KOPT-K1 (cell line): ENCODE results near the gene NOP9.

ENCODE experiments used
- H3K27ac ChIP-seq: fragments of 200-600 bp; sonication (generic); 2 replicates; pipeline ENCODE4 v1.5.1; 2016; ENCODE audit warnings: antibody characterized with exemption, mild to moderate bottlenecking, low read depth, low read length; ENCODE audit not compliant: poor library complexity, severe bottlenecking
- H3K36me3 ChIP-seq: fragments of 200-600 bp; sonication (generic); 2 replicates; pipeline ENCODE4 v1.5.1; 2017; ENCODE audit warnings: antibody characterized with exemption, mild to moderate bottlenecking, low read length, moderate library complexity; ENCODE audit not compliant: insufficient read depth
- H3K9me3 ChIP-seq: fragments of 200-600 bp; sonication (generic); 2 replicates; pipeline ENCODE4 v1.5.1; 2017; ENCODE audit warnings: antibody characterized with exemption, low read length, mild to moderate bottlenecking; ENCODE audit not compliant: insufficient read depth, poor library complexity, severe bottlenecking

Gene NOP9

DNA sequence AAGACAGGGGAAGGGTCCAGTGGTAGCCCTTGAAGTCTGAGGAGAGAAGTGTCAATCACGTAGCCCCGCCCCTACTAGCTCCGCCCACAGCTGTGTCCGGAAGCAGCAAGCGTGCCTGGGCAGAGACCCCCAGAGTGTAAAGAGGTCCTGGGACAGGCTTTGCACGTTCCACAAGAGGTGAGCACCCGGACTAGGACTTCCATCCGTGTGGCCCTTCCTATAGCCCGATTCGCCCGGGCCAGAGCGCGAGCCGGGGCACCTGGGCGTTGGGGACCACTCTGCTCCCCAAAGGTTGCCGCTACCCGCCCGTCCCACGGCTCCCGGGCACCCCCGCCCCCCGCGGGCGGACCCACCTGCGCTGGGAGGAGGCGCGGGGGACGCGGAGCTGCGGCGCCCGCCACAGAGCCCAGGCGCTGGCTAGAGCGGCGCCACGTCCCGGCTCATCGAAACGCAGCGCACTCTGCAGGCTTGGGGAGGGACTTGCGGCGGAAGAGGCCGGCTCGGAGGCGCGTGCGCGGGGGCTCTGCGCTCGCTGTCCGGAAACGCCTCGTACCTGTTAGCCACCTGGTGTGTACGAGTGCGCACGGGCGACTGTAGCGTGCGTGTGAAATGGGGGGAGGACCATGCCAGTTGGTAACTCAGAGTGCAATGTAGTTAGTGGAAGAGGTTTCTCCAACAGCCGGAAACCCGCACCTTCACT is 28.4 kb upstream of the NOP9 start, which contains the start of gene RABGGTA:
RABGGTA (minus strand) TSS at position 464 of the 700 bp plus-strand sequence. CDS start 482 bp downstream, outside the sequence.
- Histone ChIP-seq H3K36me3 (peaks cover 16% of the 10 kb centered on the region; the same call in 1 of the 2 replicates), H3K27ac (peak within 1 kb of the TSS; percentile 77), H3K9me3 (no peaks in the 10 kb centered on the region)

DNA sequence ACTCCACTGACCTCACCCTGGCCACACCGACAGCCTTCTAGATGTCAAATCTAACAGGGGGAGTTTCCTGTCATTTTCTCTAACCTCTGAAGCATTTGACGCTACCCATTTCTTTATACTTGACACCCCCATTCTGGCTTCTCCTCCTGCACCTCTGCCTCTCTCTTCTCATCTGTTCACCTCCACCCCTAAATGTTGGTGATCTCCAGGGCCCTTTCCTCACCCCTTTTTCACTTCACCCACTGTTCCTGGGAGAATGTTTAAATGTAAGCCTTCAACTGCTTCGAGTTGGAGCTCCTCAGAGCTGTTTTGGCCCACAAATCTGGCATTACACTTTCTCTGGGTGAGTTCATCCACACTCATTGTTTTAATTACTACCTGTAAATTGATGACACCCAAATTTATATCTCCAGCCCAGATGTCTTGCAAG is 27.8 kb upstream of the NOP9 start:
- peaks cover 10% of the 10 kb centered on the region; the same call in 1 of the 2 replicates for H3K36me3 ChIP-seq
- peak overlapping the region; percentile 77 for H3K27ac ChIP-seq
- no peaks in the 10 kb centered on the region for H3K9me3 ChIP-seq

DNA sequence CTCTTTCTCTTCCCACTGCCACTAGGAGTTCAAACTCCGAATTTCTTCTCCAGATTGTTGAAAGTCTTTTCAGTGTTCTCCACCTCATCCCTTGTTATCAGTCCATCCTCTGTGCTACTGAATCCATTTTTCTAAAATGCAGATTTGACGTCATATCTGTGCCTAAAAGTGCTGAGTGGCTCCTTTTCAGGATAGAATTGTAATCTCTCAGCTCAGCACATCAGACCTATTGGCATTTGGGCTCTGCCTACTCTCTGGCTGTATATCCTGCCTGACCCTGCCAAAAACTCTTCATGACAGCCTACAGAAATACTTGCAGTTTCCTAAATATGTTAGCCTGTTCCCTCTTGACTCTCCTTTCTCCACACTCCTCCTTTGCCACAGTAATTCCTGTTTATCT is 27.2 kb upstream of the NOP9 start:
- H3K9me3 ChIP-seq, result no peaks in the 10 kb centered on the region
- H3K36me3 ChIP-seq, result peaks cover 4% of the 10 kb centered on the region; the same call in 1 of the 2 replicates
- no peak overlapping the region for H3K27ac ChIP-seq

DNA sequence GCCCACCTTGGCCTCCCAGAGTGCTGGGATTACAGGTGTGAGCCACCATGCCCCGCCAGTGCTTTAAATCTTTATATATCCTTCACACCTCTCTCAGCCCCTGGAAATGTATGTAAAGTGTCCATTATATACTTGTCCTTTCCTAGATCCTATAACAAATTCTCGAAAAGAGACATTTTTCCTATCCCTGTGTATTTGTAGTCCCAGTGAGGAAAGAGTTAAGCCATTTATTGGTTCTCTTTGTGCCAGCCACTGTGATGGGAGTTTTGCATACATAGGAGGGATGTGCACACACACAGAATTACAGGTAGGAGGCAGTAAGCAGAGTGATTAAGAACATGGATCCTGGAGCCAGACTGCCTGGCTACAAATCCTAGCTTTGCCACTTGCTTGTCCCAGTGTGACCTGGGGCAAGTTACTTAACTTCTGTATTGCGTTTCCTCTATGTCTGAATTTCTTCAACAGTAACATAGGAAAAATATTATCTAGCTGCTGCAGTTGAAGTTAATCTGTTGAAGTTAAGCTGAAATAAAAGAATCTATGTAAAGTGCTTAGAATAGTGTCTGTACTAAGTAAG is 26.1 kb upstream of the NOP9 start:
- Histone ChIP-seq H3K27ac (no peak overlapping the region), H3K36me3 (no peaks in the 10 kb centered on the region), H3K9me3 (no peaks in the 10 kb centered on the region)

DNA sequence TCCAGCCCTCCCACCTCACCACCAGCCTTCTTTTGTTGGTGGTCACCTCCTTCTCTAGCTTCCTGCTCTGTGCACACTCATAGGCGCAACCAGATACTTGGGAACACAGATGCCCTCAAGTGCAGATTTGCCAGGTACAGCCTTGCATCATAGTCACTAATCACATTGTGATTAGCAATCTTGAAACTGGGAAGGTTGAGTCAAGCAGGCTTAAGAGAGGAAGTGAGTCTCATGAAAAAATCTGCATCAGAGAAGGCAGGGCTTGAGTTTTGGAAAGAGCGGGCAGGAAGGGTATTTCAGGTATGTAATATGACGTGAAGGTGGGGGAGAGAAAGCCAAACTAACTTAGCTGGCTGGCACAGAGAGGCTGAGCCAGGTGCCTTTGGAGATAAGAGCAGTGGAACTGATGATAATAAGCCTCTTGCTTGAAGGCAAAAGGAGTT is 25.5 kb upstream of the NOP9 start:
- H3K9me3 ChIP-seq, result no peaks in the 10 kb centered on the region
- no peaks in the 10 kb centered on the region for H3K36me3 ChIP-seq
- H3K27ac ChIP-seq, result no peak overlapping the region

DNA sequence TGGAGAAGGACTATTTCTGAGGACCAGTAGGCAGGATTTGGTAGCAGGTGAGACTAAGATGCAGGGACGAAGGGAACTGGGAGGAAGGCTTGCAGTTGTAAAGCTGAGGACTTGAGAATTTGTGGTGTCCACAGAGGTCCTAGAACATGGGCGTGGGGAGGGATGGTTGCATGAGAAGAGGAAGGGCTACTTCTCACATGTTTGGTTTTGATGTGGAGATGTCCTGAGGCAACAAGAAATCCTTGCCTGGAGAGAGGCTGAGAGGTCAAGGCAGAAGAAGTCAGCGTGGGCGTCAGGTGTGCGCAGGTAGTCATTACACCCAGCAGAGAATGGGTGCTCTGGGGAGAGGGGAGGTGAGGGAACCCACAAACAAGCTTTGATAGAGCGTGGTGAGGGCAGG is 22.6 kb upstream of the NOP9 start:
- H3K9me3 ChIP-seq, result no peaks in the 10 kb centered on the region
- no peaks in the 10 kb centered on the region for H3K36me3 ChIP-seq
- H3K27ac ChIP-seq, result no peak overlapping the region

DNA sequence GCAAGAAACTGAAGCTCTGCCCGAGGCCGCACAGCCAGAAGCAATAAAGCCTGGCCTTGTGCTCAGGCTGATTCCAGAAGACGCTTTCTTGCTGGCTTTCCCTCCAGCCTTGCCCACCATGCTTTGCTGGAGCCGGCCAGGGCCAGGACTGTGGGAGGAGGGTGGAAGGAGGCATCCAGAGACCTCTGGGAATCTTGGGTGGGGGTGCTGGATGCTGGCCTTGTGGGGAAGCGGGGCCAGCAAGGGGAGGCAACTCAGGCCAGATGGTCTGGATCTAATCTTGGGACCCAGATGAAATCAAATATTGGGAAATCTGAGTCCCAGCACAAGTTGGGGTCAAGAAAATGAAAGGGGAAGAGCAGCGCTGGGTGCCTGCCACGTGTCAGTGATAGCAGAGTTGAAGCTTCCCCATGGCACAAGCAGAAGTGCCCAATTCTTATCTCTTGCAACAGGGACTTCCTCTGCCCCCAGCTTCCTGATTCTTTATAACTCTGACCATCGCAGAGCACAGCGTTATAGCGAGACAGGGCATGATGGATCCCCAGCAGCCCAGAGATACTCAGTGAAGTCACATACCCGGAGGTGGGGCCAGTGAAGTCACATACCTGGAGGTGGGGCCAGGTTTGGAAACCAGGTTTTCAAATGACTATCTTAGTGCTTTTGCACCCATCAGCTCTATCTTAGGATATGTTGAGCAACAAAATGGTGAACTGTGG is 21.9 kb upstream of the NOP9 start:
- H3K36me3 ChIP-seq, result no peaks in the 10 kb centered on the region
- H3K27ac ChIP-seq, result no peak overlapping the region
- no peaks in the 10 kb centered on the region for H3K9me3 ChIP-seq

DNA sequence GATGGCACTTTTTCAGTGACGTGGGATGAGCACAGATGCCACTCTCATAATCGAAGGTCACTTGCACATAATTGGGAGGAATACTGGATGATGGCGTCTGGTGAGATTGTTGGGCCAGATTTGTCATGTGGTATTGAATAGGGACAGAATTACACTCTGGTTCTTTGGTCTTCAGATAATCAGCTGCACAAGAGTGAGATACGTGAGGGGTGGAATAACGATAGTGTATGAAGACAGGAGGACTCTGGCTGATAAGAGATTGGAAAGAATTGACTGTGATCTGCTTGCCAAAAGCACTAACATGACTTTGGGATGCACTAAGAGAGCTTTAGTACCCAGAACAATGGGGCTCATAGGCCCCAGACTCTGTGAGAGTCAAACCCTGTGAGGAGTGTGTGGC is 21.2 kb upstream of the NOP9 start:
- Histone ChIP-seq H3K27ac (no peak overlapping the region), H3K36me3 (no peaks in the 10 kb centered on the region), H3K9me3 (no peaks in the 10 kb centered on the region)

DNA sequence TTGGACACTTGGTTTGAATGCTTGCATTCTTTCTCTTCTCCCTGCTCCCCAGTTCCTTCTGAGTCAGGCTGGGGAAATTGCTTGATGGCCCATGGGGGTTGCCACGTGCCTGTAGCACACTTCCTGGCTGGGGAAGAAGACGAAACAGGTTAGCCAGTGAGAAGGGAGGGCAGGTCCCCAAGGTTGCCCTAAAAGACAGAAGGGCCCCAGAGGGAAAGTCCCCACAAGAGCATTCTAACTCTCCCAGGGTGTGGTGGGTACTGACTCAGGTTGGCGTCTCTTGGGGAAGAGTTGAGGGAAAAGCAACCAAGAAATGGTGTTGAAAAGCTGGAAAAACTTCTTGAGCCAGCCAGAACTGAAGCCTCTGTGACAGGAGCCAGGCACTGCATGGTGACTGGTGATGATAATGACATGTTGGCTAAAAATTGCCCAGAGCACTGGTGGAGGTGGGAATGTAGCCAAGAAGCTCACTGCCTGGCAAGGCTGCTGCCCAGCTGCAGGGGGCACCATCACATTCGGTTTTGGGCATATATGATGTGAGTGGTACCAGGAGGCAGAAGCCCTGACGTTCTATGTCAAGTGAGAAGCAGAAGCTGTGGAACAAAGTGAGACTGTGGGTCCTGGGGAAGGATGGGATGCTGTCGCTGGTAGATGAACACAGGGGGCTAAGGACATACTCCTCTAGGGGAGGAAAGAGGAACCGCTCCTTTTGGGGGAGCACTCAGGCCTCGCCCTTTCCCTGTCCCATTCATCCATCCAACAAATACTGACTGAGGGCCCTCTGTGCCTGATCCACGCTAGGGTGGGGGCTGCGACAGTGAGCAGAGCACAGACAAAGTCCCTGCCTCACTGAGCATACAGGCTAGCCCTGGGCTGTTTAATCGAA is 20.1 kb upstream of the NOP9 start:
- H3K36me3 ChIP-seq, result no peaks in the 10 kb centered on the region
- H3K27ac ChIP-seq, result no peak overlapping the region
- H3K9me3 ChIP-seq, result no peaks in the 10 kb centered on the region

DNA sequence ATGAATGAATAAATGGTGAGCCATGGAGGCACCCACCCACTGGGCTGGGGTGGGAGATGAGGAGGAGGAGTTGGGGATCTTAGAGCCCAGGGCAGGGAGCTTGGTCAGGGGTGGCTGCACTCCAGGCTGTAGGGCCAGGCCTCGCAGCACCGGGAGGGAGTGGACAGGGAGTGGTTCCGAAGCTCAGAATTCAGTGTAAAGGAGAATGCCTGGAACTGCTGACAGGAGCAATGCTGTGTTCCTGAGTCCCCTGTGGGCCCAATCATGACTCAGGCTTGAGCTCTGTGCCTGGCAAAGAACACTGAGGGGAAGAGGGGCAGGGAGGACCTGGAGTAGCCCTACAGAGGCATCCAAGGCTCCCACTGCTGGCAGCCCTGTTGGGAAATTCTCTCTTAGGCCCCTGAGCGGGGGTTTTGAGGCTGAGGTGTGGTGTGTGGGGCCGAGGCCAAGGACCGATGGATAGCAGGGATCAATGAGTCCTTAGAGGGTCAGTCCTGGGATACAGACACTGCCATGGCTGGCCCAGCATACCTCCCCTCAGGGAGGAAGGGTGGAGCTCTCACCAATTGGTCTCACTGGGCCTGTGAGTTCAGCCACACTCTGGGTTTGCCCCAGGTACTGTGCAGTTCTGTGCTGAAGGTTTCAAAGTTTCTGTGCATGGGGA is 18.7 kb upstream of the NOP9 start:
- H3K9me3 ChIP-seq, result no peaks in the 10 kb centered on the region
- no peak overlapping the region for H3K27ac ChIP-seq
- H3K36me3 ChIP-seq, result no peaks in the 10 kb centered on the region

DNA sequence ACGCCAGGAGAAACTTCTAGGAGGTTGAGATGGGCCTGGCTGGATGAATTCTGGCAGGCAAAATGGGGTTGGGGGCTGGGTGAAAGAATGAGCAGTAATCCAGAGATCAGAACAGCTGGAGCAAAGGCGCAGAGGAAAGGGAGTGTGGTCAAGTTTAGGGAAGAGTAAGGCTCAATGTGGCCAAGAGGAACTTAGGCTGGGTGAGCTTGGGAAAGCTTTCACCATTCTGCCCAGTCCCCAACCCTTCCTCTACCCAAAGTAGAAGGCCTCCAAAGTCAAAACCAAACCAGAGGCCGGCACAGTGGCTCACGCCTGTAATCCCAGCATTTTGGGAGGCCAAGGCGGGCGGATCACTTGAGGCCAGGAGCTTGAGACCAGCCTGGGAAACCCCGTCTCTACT is 18.0 kb upstream of the NOP9 start:
- Histone ChIP-seq H3K36me3 (no peaks in the 10 kb centered on the region), H3K9me3 (no peaks in the 10 kb centered on the region), H3K27ac (no peak overlapping the region)

DNA sequence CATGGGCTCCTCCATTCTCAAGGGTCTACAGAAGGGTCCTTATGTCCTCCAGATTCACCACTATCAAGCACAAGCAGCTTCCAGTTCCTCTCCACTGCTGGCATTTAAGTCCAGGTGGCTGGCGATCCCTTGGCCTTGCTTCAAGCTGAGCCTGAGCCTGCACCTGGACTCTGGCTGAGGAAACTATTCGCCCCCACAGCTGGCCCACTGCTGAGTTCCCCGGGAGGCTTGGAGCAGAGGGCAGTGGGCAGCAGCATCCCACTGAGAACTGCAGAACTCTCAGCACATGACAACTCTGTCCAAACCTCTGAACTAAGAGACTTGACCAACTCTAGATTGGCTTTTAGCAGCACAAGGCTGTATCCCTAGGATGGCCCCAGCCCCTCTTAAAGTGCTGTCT is 16.9 kb upstream of the NOP9 start:
- no peaks in the 10 kb centered on the region for H3K36me3 ChIP-seq

DNA sequence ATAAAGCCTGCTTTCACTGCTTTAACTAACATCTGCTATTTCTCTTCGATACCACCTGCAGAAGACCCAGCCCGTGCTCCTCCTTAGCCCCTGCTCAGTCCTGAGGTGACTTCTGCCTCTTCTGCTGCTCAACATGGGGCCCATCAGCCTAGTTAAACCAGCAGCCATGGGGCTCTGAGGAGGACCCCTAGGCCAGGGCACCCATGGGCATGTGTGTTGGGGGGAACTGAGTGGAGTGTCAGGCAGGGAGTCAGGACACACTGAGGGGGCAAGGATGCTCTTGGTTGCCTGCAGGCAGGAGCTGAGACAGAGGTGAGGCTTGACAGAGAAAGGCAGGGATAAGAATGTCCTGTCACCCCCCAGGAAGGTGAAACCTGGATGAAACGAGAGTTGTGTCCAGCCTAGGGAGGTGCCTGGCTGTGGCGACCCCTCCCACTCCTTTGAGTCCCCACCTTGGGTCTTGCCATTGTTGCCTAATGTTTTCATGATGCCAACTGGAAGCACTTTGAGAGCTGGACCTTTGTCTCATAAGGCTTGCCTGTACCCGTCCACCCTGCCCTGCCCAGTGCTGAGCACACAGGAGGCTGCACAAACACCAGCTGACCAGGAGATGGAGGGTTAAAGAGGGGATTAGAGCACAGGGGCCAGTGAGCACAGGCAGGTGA is 15.7 kb upstream of the NOP9 start:
- Histone ChIP-seq H3K9me3 (no peaks in the 10 kb centered on the region), H3K27ac (no peak overlapping the region), H3K36me3 (no peaks in the 10 kb centered on the region)

More for the DNA sequence above, 16.9 kb upstream of the NOP9 start:
- Histone ChIP-seq H3K27ac (no peak overlapping the region), H3K9me3 (no peaks in the 10 kb centered on the region)

DNA sequence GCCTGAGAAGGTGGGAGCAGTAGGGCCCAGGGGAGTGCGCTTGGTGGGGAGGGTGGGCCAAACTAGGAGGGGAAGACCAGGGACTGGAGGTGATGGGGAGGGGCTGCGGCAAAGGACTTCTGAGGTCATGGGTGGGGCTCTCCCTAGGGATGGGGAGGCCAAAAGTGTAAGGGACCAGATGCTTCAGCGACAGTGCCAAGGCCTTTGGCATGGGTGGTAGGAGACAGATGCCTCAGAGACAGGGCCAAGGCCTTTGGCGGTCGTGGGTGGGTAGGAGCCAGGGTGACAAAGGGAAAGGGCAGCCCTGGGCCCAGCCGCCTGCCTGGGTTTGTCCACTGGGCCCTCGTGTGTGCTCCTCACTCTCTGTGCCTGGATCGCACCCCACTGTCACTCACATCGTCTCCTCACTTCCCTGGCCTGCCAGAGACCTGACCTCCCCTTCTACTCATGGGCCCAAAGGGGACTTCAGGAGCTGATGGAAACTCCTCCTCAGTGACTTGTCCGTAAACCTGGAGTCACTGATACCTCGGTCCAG is 15.1 kb upstream of the NOP9 start:
- Histone ChIP-seq H3K9me3 (no peaks in the 10 kb centered on the region), H3K27ac (no peak overlapping the region), H3K36me3 (peaks cover 2% of the 10 kb centered on the region; the same call in 1 of the 2 replicates)
